ENCODE measurements around the gene HPSE2. TPM values are rescaled to one million over a fixed set of nuclear protein-coding genes. Genes with fewer than 3 reads are reported as not detected.

HPSE2 gene
- polyA plus RNA-seq, 1 of the 3 experiments (the other 2 are of a cell fraction): not detected

GRCh38 chr10:98410135-98410743, 825.4 kb downstream of the HPSE2 start:
- no peak overlapping the region for H2AFZ ChIP-seq (ENCODE audit: low read depth)
- no peaks in the 10 kb centered on the region for H3K36me3 ChIP-seq (replicated peaks in 1 of 2; ENCODE audit: control insufficient read depth in 1 of 2, insufficient read depth in 2 of 2, low read length in 1 of 2)
- peaks cover 6 to 13% of the 10 kb centered on the region in 2 experiments; a peak in 2 of 4 replicates for H3K4me1 ChIP-seq (ENCODE audit: control insufficient read depth in 1 of 2, insufficient read depth in 2 of 2, low read depth in 1 of 2, low read length in 1 of 2)
- H3K27ac ChIP-seq (ENCODE audit: low read depth in 2 of 2, low read length in 1 of 2): no peak overlapping the region
- TF ChIP-seq YY1 (IDR thresholded peaks at IDR 0.05; ENCODE audit: low read depth) (no peak), MEF2A (IDR thresholded peaks at IDR 0.05; ENCODE audit: borderline replicate concordance, low read depth) (no peak), RFX5 (IDR thresholded peaks at IDR 0.05; ENCODE audit: low read length) (no peak), SMC3 (IDR thresholded peaks at IDR 0.05; ENCODE audit: low read depth, low read length) (no peak), GABPA (IDR thresholded peaks at IDR 0.05; ENCODE audit: low read depth) (no peak)
- H3K9ac ChIP-seq: no peak overlapping the region
- no peaks in the 10 kb centered on the region for H3K9me2 ChIP-seq
- DNase-seq: no peak
- CTCF ChIA-PET: interaction anchor here (3.0 kb wide), 1 partner anchor 16 kb away, joined by 10 read pairs; no protein-coding TSS in a partner anchor
- no peak overlapping the region for H3K4me3 ChIP-seq (ENCODE audit: low read depth in 2 of 2, low read length in 1 of 2)
- H4K20me1 ChIP-seq (ENCODE audit: insufficient read depth): no peaks in the 10 kb centered on the region
- H3F3A ChIP-seq (replicated peaks; ENCODE audit: insufficient read depth): no peaks in the 10 kb centered on the region
- H3K27me3 ChIP-seq (ENCODE audit: insufficient read depth): no peaks in the 10 kb centered on the region
- no peak overlapping the region for H3K4me2 ChIP-seq
- 94% methylated on average over 4 of the region's 4 CpGs for WGBS (ENCODE audit: low lambda C conversion rate)
- peaks cover 16% of the 10 kb centered on the region; the same call in 1 of the 2 replicates for H3K79me2 ChIP-seq (ENCODE audit: insufficient read depth)
- no peaks in the 10 kb centered on the region for H3K9me3 ChIP-seq
- POLR2A ChIA-PET: no interaction called here

- Histone ChIP-seq H3K27me3 (ENCODE audit: insufficient read depth) (no peaks in the 10 kb centered on the region), H3K4me2 (no peak overlapping the region), H3K27ac (ENCODE audit: low read depth in 2 of 2, low read length in 1 of 2) (no peak overlapping the region), H3F3A (replicated peaks; ENCODE audit: insufficient read depth) (no peaks in the 10 kb centered on the region), H3K4me3 (ENCODE audit: low read depth in 2 of 2, low read length in 1 of 2) (no peak overlapping the region), H2AFZ (ENCODE audit: low read depth) (no peak overlapping the region), H3K9me2 (no peaks in the 10 kb centered on the region), H3K4me1 (ENCODE audit: control insufficient read depth in 1 of 2, insufficient read depth in 2 of 2, low read depth in 1 of 2, low read length in 1 of 2) (peaks cover 3 to 10% of the 10 kb centered on the region in 2 experiments; a peak in 3 of 4 replicates), H3K36me3 (replicated peaks in 1 of 2; ENCODE audit: control insufficient read depth in 1 of 2, insufficient read depth in 2 of 2, low read length in 1 of 2) (no peaks in the 10 kb centered on the region), H4K20me1 (ENCODE audit: insufficient read depth) (no peaks in the 10 kb centered on the region), H3K79me2 (ENCODE audit: insufficient read depth) (peaks cover 7% of the 10 kb centered on the region; the same call in 1 of the 2 replicates), H3K9me3 (no peaks in the 10 kb centered on the region), H3K9ac (no peak overlapping the region)
- ChIA-PET CTCF (interaction anchor here (0.7 to 3.0 kb wide), 3 partner anchors 17 to 983 kb away, joined by 3 to 10 read pairs (median 3); no protein-coding TSS in a partner anchor), POLR2A (no interaction called here)
- WGBS (ENCODE audit: low lambda C conversion rate): 91% methylated on average over 4 of the region's 4 CpGs
- TF ChIP-seq ELF1 (IDR thresholded peaks at IDR 0.05) (no peak), EP300 (IDR thresholded peaks at IDR 0.05; ENCODE audit: borderline replicate concordance in 1 of 2, low read depth in 1 of 2, low read length in 1 of 2) (no peak), IRF3 (IDR thresholded peaks at IDR 0.05; ENCODE audit: low read depth, low read length) (no peak), TAF1 (IDR thresholded peaks at IDR 0.05; ENCODE audit: borderline replicate concordance, low read depth, low read length) (no peak), GABPA (IDR thresholded peaks at IDR 0.05; ENCODE audit: low read depth) (no peak), RFX5 (IDR thresholded peaks at IDR 0.05; ENCODE audit: low read length) (no peak), MXI1 (IDR thresholded peaks at IDR 0.05; ENCODE audit: low read depth, low read length) (no peak), ZBTB33 (IDR thresholded peaks at IDR 0.05; ENCODE audit: borderline replicate concordance, low read depth) (no peak), PBX3 (IDR thresholded peaks at IDR 0.05) (no peak), RCOR1 (IDR thresholded peaks at IDR 0.05; ENCODE audit: low read length) (no peak)
- DNase-seq: no peak
Observed at GRCh38 chr10:98408799-98409198, 826.9 kb downstream of the HPSE2 start.

Measured in SK-N-SH (cell line).